ENCODE results near the gene GFER. TPM values are rescaled to one million over a fixed set of nuclear protein-coding genes. Genes with fewer than 3 reads are reported as not detected.

GFER gene
- total and polyA plus RNA-seq, 2 of the 8 experiments (the other 6 are each of a cell fraction or from before 2014, with no cell fraction given): 17.7 to 37.9 TPM

GRCh38 chr16:2035431-2036199, 51.6 kb downstream of the GFER start:
- no peaks in the 10 kb centered on the region for H3K79me2 ChIP-seq (ENCODE audit: control insufficient read depth in 1 of 2, insufficient read depth in 2 of 2, low read length in 2 of 2)
- no peak overlapping the region for H3K4me3 ChIP-seq (ENCODE audit: extremely low read depth in 1 of 4, insufficient read depth in 2 of 4, low read depth in 3 of 4, low read length in 4 of 4)
- H3K4me2 ChIP-seq (ENCODE audit: insufficient read depth in 1 of 2, low read depth in 2 of 2, low read length in 2 of 2): no peak overlapping the region
- no peak for FAIRE-seq
- no peaks in the 10 kb centered on the region for H3K27me3 ChIP-seq (replicated peaks in 1 of 4; ENCODE audit: control insufficient read depth in 3 of 4, extremely low read depth in 1 of 4, insufficient read depth in 3 of 4, low read length in 3 of 4)
- peaks cover 0 to 4% (median 0%) of the 10 kb centered on the region in 4 experiments; a peak in 4 of 7 replicates for H3K4me1 ChIP-seq (replicated peaks in 1 of 4; ENCODE audit: control insufficient read depth in 3 of 4, insufficient read depth in 4 of 4, low read length in 3 of 4)
- H2BK120ac ChIP-seq (replicated peaks; ENCODE audit: low read depth, low read length): no peak overlapping the region
- DNase-seq (ENCODE audit: low read depth in 1 of 2, low spot score in 2 of 2): peak in 1 of 2 experiments; percentile 51
- POLR2A ChIA-PET (ENCODE audit: partially characterized antibody): interaction anchor here (0.7 to 2.1 kb wide), 5 partner anchors 12 to 116 kb away, joined by 3 to 5 read pairs (median 4); partner anchors contain the start of genes NTHL1, RPS2 and TSC2
- H4K5ac ChIP-seq (ENCODE audit: insufficient read length, low read depth, low read length): no peak overlapping the region
- H3K18ac ChIP-seq (ENCODE audit: extremely low read depth, low read length): no peak overlapping the region
- H3K56ac ChIP-seq (replicated peaks; ENCODE audit: insufficient read length, low read depth, low read length): no peak overlapping the region
- H2BK20ac ChIP-seq (ENCODE audit: low read length): no peak overlapping the region
- no peak overlapping the region for H3K4ac ChIP-seq (replicated peaks; ENCODE audit: insufficient read length, low read depth, low read length)
- H3K14ac ChIP-seq (ENCODE audit: insufficient read length): no peak overlapping the region
- H3K9me3 ChIP-seq (ENCODE audit: insufficient read depth in 2 of 2, low read depth in 1 of 2, low read length in 1 of 2): no peaks in the 10 kb centered on the region
- no peak overlapping the region for H3K9ac ChIP-seq (replicated peaks in 1 of 4; ENCODE audit: extremely low read depth in 1 of 4, low read depth in 3 of 4, low read length in 3 of 4)
- H3K27ac ChIP-seq (ENCODE audit: low read depth, low read length): no peak overlapping the region; the same call in 1 of the 2 replicates
- no peak overlapping the region for H3K23ac ChIP-seq (ENCODE audit: insufficient read length)
- no peak overlapping the region for H2AK5ac ChIP-seq (ENCODE audit: low read depth, low read length)
- CTCF ChIA-PET (ENCODE audit: partially characterized antibody): interaction anchor here (0.9 to 1.4 kb wide), 6 partner anchors 11 to 104 kb away, joined by 3 to 6 read pairs (median 4); partner anchors contain the start of gene NPW
- WGBS, 2 experiments (ENCODE audit: extremely low coverage in 1 of 2, insufficient coverage in 1 of 2, insufficient read length in 1 of 2, insufficient replicate concordance in 2 of 2, low coverage in 1 of 2, low lambda C conversion rate in 2 of 2, missing lambda C conversion rate in 1 of 2): 90% methylated on average over 33 of the region's 34 CpGs; no CpG with 5 or more reads in 1 of the 2 experiments
- H3K23me2 ChIP-seq (ENCODE audit: low read depth, low read length): no peaks in the 10 kb centered on the region
- H2BK15ac ChIP-seq (ENCODE audit: low read length): no peak overlapping the region
- H4K8ac ChIP-seq (ENCODE audit: extremely low read depth, insufficient read depth, low read length): no peak overlapping the region
- H2BK5ac ChIP-seq (ENCODE audit: low read depth, low read length): no peak overlapping the region
- no peak overlapping the region for H2AFZ ChIP-seq (ENCODE audit: low read length)
- H2BK12ac ChIP-seq (ENCODE audit: low read depth, low read length): no peak overlapping the region
- H3K36me3 ChIP-seq (ENCODE audit: control insufficient read depth in 2 of 4, insufficient read depth in 4 of 4, low read length in 3 of 4): no peaks in the 10 kb centered on the region
- no peak overlapping the region for H4K91ac ChIP-seq (replicated peaks; ENCODE audit: insufficient read length, low read length)
- H4K20me1 ChIP-seq (replicated peaks in 1 of 2; ENCODE audit: control insufficient read depth in 1 of 2, insufficient read depth in 2 of 2, low read length in 2 of 2): peaks cover 0 to 2% of the 10 kb centered on the region in 2 experiments
- H3K79me1 ChIP-seq (ENCODE audit: low read depth, low read length): no peaks in the 10 kb centered on the region
- TF ChIP-seq SUZ12 (IDR thresholded peaks at IDR 0.05; ENCODE audit: low read length): no peak
